HUES64 (cell line): ENCODE data around the gene ECM2.

Source experiments
- H3K27ac ChIP-seq: 2 replicates; pipeline ENCODE4 v1.7.0; 2013; ENCODE audit warnings: low read depth, low read length, inconsistent platforms
- H3K27me3 ChIP-seq: 2 replicates; pipeline ENCODE4 v1.6.1; 2013; ENCODE audit warnings: mild to moderate bottlenecking, low read length; ENCODE audit not compliant: insufficient read depth
- H3K36me3 ChIP-seq: 2 replicates; pipeline ENCODE4 v1.6.1; 2013; ENCODE audit warnings: mild to moderate bottlenecking, low read length; ENCODE audit not compliant: insufficient read depth
- H3K4me1 ChIP-seq: 2 replicates; pipeline ENCODE4 v1.6.1; 2013; ENCODE audit warnings: mild to moderate bottlenecking, low read length, moderate library complexity; ENCODE audit not compliant: insufficient read depth
- H3K4me3 ChIP-seq: 2 replicates; pipeline ENCODE4 v1.5.1; 2013; ENCODE audit warnings: mild to moderate bottlenecking, low read length, moderate library complexity
- H3K9ac ChIP-seq: 2 replicates; pipeline ENCODE4 v1.6.1; 2013; ENCODE audit warnings: mild to moderate bottlenecking, low read depth, low read length
- H3K9me3 ChIP-seq: 2 replicates; pipeline ENCODE4 v1.6.1; 2013; ENCODE audit warnings: low read depth, low read length; ENCODE audit not compliant: insufficient read depth
- WGBS: fragments of 150-250, 120-280 bp; methylation state at CpG from one replicate; pipeline ENCODE4 v1.1.7; 2013; ENCODE audit warnings: missing lambda C conversion rate; 5-methylcytosine and 5-hydroxymethylcytosine counted together

Gene ECM2

GRCh38 chr9:92496396-92497176 lies 39.2 kb downstream of the ECM2 start:
- Histone ChIP-seq H3K27ac (no peak overlapping the region), H3K4me1 (peaks cover 8% of the 10 kb centered on the region), H3K27me3 (no peaks in the 10 kb centered on the region), H3K36me3 (no peaks in the 10 kb centered on the region), H3K9me3 (no peaks in the 10 kb centered on the region), H3K9ac (no peak overlapping the region), H3K4me3 (no peak overlapping the region)
- WGBS: 92% methylated on average over 5 of the region's 5 CpGs

- H3K4me3 ChIP-seq: no peak overlapping the region
- H3K4me1 ChIP-seq: peaks cover 8% of the 10 kb centered on the region
- H3K27ac ChIP-seq: no peak overlapping the region
- H3K9me3 ChIP-seq: no peaks in the 10 kb centered on the region
- H3K9ac ChIP-seq: no peak overlapping the region
- no peaks in the 10 kb centered on the region for H3K36me3 ChIP-seq
- WGBS: no CpG with 5 or more reads among the region's 2 CpGs
- no peaks in the 10 kb centered on the region for H3K27me3 ChIP-seq
Observed at GRCh38 chr9:92494856-92495255, 40.9 kb downstream of the ECM2 start.

GRCh38 chr9:92493749-92494387 lies 41.9 kb downstream of the ECM2 start:
- H3K4me3 ChIP-seq: no peak overlapping the region
- H3K27me3 ChIP-seq: no peaks in the 10 kb centered on the region
- no peak overlapping the region for H3K27ac ChIP-seq
- no peaks in the 10 kb centered on the region for H3K9me3 ChIP-seq
- 92% methylated on average over 9 of the region's 9 CpGs for whole genome bisulfite sequencing
- H3K4me1 ChIP-seq: peaks cover 4% of the 10 kb centered on the region
- no peaks in the 10 kb centered on the region for H3K36me3 ChIP-seq
- H3K9ac ChIP-seq: no peak overlapping the region

- H3K27ac ChIP-seq: no peak overlapping the region
- 80% methylated on average over 3 of the region's 3 CpGs for WGBS
- H3K4me3 ChIP-seq: no peak overlapping the region
- H3K27me3 ChIP-seq: no peaks in the 10 kb centered on the region
- H3K4me1 ChIP-seq: no peaks in the 10 kb centered on the region
- no peak overlapping the region for H3K9ac ChIP-seq
- no peaks in the 10 kb centered on the region for H3K36me3 ChIP-seq
- no peaks in the 10 kb centered on the region for H3K9me3 ChIP-seq
Observed at GRCh38 chr9:92492781-92493401, 42.9 kb downstream of the ECM2 start.

- Histone ChIP-seq H3K9me3 (no peaks in the 10 kb centered on the region), H3K9ac (no peak overlapping the region), H3K36me3 (no peaks in the 10 kb centered on the region), H3K4me1 (no peaks in the 10 kb centered on the region), H3K27ac (no peak overlapping the region), H3K27me3 (no peaks in the 10 kb centered on the region), H3K4me3 (no peak overlapping the region)
- WGBS: 87% methylated on average over 4 of the region's 4 CpGs
Observed at GRCh38 chr9:92488681-92489550, 46.9 kb downstream of the ECM2 start.

- H3K4me1 ChIP-seq: peaks cover 3% of the 10 kb centered on the region
- 94% methylated on average over 2 of the region's 3 CpGs for WGBS
- H3K36me3 ChIP-seq: no peaks in the 10 kb centered on the region
- H3K4me3 ChIP-seq: no peak overlapping the region
- no peak overlapping the region for H3K9ac ChIP-seq
- no peaks in the 10 kb centered on the region for H3K9me3 ChIP-seq
- no peaks in the 10 kb centered on the region for H3K27me3 ChIP-seq
- H3K27ac ChIP-seq: no peak overlapping the region
Observed at GRCh38 chr9:92486371-92486770, 49.4 kb downstream of the ECM2 start.

GRCh38 chr9:92484563-92484962 lies 51.2 kb downstream of the ECM2 start:
- H3K4me3 ChIP-seq: no peak overlapping the region
- no peaks in the 10 kb centered on the region for H3K27me3 ChIP-seq
- H3K27ac ChIP-seq: no peak overlapping the region
- no peak overlapping the region for H3K9ac ChIP-seq
- peaks cover 18% of the 10 kb centered on the region for H3K4me1 ChIP-seq
- no peaks in the 10 kb centered on the region for H3K9me3 ChIP-seq
- WGBS: 94% methylated on average over 3 of the region's 3 CpGs
- no peaks in the 10 kb centered on the region for H3K36me3 ChIP-seq

GRCh38 chr9:92483627-92484545 lies 51.9 kb downstream of the ECM2 start:
- Histone ChIP-seq H3K27me3 (no peaks in the 10 kb centered on the region), H3K27ac (no peak overlapping the region), H3K4me1 (peaks cover 18% of the 10 kb centered on the region), H3K9me3 (no peaks in the 10 kb centered on the region), H3K4me3 (no peak overlapping the region), H3K36me3 (no peaks in the 10 kb centered on the region), H3K9ac (no peak overlapping the region)
- 97% methylated on average over 4 of the region's 5 CpGs for WGBS

- no peak overlapping the region for H3K27ac ChIP-seq
- no peak overlapping the region for H3K9ac ChIP-seq
- H3K27me3 ChIP-seq: no peaks in the 10 kb centered on the region
- peaks cover 18% of the 10 kb centered on the region for H3K4me1 ChIP-seq
- no peaks in the 10 kb centered on the region for H3K9me3 ChIP-seq
- no peak overlapping the region for H3K4me3 ChIP-seq
- no peaks in the 10 kb centered on the region for H3K36me3 ChIP-seq
Observed at GRCh38 chr9:92482805-92483204, 53.0 kb downstream of the ECM2 start.

GRCh38 chr9:92482329-92482728 lies 53.5 kb downstream of the ECM2 start, which contains the start of gene ASPN:
ASPN (minus strand) TSS chr9:92482506.
- no peak within 1 kb of the TSS for H3K4me3 ChIP-seq
- no peak within 1 kb of the TSS for H3K27ac ChIP-seq
- no peak within 1 kb of the TSS for H3K9ac ChIP-seq
- 97% methylated on average over 2 of the region's 3 CpGs for WGBS
- H3K27me3 ChIP-seq: no peaks in the 10 kb centered on the region
- no peaks in the 10 kb centered on the region for H3K9me3 ChIP-seq
- H3K4me1 ChIP-seq: peaks cover 18% of the 10 kb centered on the region
- H3K36me3 ChIP-seq: no peaks in the 10 kb centered on the region
